Nephron progenitor cell (in vitro differentiated cells): ENCODE results near the gene NUP88.
"Not testable (repeated sequence)": the region's sequence is repeated elsewhere in the genome, so short reads cannot be mapped to it uniquely, and the experiment has no call there.

Experiments used
- DNase-seq: peaks from one replicate; pipeline ENCODE4 v3.0.0; 2021
- H3K27ac Mint-ChIP-seq: 2 replicates; pipeline ENCODE4 v1.8.0; 2021; ENCODE audit warnings: mild to moderate bottlenecking, moderate library complexity, mixed read lengths
- H3K27me3 Mint-ChIP-seq: 2 replicates; pipeline ENCODE4 v1.8.0; 2021; ENCODE audit warnings: mild to moderate bottlenecking, low read depth, mixed read lengths; ENCODE audit not compliant: poor library complexity
- H3K36me3 Mint-ChIP-seq: 2 replicates; pipeline ENCODE4 v1.8.0; 2021; ENCODE audit warnings: low read depth, mixed read lengths
- H3K4me1 Mint-ChIP-seq: 2 replicates; pipeline ENCODE4 v1.8.0; 2021; ENCODE audit warnings: mixed read lengths
- H3K4me3 Mint-ChIP-seq: 2 replicates; pipeline ENCODE4 v1.8.0; 2021; ENCODE audit warnings: mild to moderate bottlenecking, moderate library complexity, mixed read lengths
- H3K9me3 Mint-ChIP-seq: 2 replicates; pipeline ENCODE4 v1.8.0; 2021; ENCODE audit warnings: mild to moderate bottlenecking, moderate library complexity, mixed read lengths
- CTCF ChIP-seq: fragments of 200-600 bp; sonication (generic); IDR thresholded peaks from 2 replicates; pipeline ENCODE4 v1.5.0; 2021; ENCODE audit warnings: antibody characterized with exemption

The NUP88 gene

GRCh38 chr17:5446786-5447185 is 27.3 kb upstream of the NUP88 start:
- no peak for DNase-seq
- Mint-ChIP-seq H3K4me1 (no peaks in the 10 kb centered on the region), H3K27ac (no peak overlapping the region), H3K9me3 (no peaks in the 10 kb centered on the region), H3K4me3 (no peak overlapping the region), H3K27me3 (no peaks in the 10 kb centered on the region), H3K36me3 (peaks cover 80% of the 10 kb centered on the region)
- no peak for TF ChIP-seq CTCF

- no peak for DNase-seq
- Mint-ChIP-seq H3K9me3 (no peaks in the 10 kb centered on the region), H3K36me3 (peaks cover 66% of the 10 kb centered on the region), H3K4me3 (no peak overlapping the region), H3K27me3 (no peaks in the 10 kb centered on the region), H3K4me1 (peaks cover 10% of the 10 kb centered on the region), H3K27ac (no peak overlapping the region)
- no peak for TF ChIP-seq CTCF
These were observed 24.7 kb upstream of the NUP88 start for GRCh38 chr17:5444209-5444608.

- Mint-ChIP-seq H3K4me3 (no peak overlapping the region), H3K9me3 (no peaks in the 10 kb centered on the region), H3K36me3 (peaks cover 62% of the 10 kb centered on the region), H3K27me3 (no peaks in the 10 kb centered on the region), H3K27ac (no peak overlapping the region), H3K4me1 (peaks cover 10% of the 10 kb centered on the region)
- TF ChIP-seq CTCF, result no peak
- DNase-seq, result no peak
These were observed 24.3 kb upstream of the NUP88 start for GRCh38 chr17:5443728-5444127.

DNA sequence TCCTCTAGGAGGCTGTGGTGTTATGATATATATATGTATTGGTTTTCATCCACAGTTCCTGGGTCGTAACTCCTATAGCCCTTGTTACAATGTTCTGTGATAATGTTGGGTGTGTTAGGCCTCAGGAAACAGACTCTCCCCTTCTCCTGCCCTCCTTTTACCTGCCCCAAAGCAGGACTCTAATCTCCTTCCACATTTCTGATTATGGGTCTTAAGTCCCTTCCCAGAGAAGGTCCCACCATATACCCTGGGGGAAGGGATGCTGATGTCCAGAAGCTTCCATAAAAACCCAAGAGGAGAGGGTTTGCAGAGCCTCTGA is 19.9 kb upstream of the NUP88 start:
- no peaks in the 10 kb centered on the region for H3K27me3 Mint-ChIP-seq
- peak overlapping the region; percentile 89 for H3K4me3 Mint-ChIP-seq
- peak; percentile 28 for TF ChIP-seq CTCF
- H3K9me3 Mint-ChIP-seq, result no peaks in the 10 kb centered on the region
- no peak for DNase-seq
- peaks cover 35% of the 10 kb centered on the region for H3K4me1 Mint-ChIP-seq
- peak overlapping the region; percentile 85 for H3K27ac Mint-ChIP-seq
- H3K36me3 Mint-ChIP-seq, result peaks cover 60% of the 10 kb centered on the region

- H3K4me1 Mint-ChIP-seq, result peaks cover 35% of the 10 kb centered on the region
- H3K9me3 Mint-ChIP-seq, result no peaks in the 10 kb centered on the region
- peaks cover 57% of the 10 kb centered on the region for H3K36me3 Mint-ChIP-seq
- peak; percentile 99 for TF ChIP-seq CTCF
- H3K4me3 Mint-ChIP-seq, result peak within 1 kb of the TSS; percentile 89
- DNase-seq, result peak; percentile 95
- no peaks in the 10 kb centered on the region for H3K27me3 Mint-ChIP-seq
- peak within 1 kb of the TSS; percentile 85 for H3K27ac Mint-ChIP-seq
These were observed 19.4 kb upstream of the NUP88 start, which contains the start of gene C1QBP for GRCh38 chr17:5438716-5439445. Gene C1QBP (minus strand): TSS chr17:5439155. CDS start chr17:5439073, 82 bp downstream.

DNA sequence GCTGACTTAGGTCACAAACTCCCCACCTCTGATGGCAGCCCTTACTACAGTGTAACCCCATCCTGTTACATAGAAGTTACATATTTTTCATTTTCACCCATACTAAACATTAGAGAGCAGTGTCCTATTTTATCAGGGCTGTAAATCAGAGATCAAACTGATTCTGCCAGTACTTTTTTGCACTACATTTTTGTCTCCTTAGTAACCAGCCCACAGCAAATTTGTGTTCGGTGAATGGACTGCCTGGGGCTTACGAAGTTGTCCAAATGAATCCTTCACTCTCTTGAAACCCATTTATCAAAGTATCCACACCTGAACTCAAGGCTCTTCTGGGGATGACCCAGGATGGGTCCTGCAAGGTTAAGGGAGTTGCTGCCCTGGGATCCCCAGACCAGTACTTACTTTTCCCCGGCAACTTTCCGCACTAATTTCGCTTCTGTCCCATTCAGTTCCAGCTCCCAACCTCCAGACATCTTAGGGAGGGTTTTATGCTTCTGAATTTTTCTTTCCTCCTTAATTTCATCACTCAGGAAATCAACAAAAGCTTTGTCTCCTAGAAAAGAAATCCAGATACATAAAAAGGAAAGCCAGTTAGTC is 18.4 kb upstream of the NUP88 start:
- Mint-ChIP-seq H3K4me1 (peaks cover 35% of the 10 kb centered on the region), H3K4me3 (peak overlapping the region; percentile 89), H3K27me3 (no peaks in the 10 kb centered on the region), H3K27ac (no peak overlapping the region), H3K36me3 (peaks cover 62% of the 10 kb centered on the region), H3K9me3 (no peaks in the 10 kb centered on the region)
- DNase-seq, result no peak
- no peak for TF ChIP-seq CTCF

DNA sequence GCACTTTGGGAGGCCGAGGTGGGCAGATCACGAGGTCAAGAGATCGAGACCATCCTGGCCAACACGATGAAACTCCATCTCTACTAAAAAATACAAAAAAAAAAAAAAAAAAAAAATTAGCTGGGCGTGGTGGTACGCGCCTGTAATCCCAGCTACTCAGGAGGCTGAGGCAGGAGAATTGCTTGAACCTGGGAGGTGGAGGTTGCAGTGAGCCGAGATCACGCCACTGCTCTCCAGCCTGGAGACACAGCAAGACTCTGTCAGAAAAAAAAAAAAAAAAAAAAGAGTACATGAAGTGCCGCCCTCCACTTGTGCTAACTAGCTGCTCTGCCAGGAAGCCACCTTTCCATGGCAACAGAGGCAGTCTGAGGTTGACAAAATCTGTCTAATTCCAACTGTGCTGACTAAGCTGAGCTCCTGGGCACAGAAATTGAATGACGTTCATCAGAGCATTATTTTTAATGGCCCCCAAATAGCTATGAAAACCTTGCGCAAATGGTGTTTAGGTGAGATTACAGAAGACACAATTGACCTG is 16.4 kb upstream of the NUP88 start:
- H3K27me3 Mint-ChIP-seq, DNase-seq: not testable (repeated sequence)

More for the DNA sequence above, 16.4 kb upstream of the NUP88 start:
- not testable (repeated sequence) for H3K9me3 Mint-ChIP-seq, H3K27ac Mint-ChIP-seq
- peaks cover 35% of the 10 kb centered on the region for H3K4me1 Mint-ChIP-seq
- H3K4me3 Mint-ChIP-seq, result peak overlapping the region; percentile 40
- peaks cover 68% of the 10 kb centered on the region for H3K36me3 Mint-ChIP-seq
